ENCODE measurements around the gene SCNM1.
"Not testable (repeated sequence)": the region's sequence is repeated elsewhere in the genome, so short reads cannot be mapped to it uniquely, and the experiment has no call there.

SCNM1 gene

GRCh38 chr1:151187205-151187604 lies 21.3 kb downstream of the SCNM1 start:
- intact Hi-C loops (cut with DNase I): no loop called here
- no peak for DNase-seq

- intact Hi-C loops (cut with DNase I): not testable (repeated sequence)
Observed at GRCh38 chr1:151188667-151189066, 22.7 kb downstream of the SCNM1 start.

GRCh38 chr1:151189637-151190445 lies 23.9 kb downstream of the SCNM1 start, which contains the start of gene VPS72:
Gene VPS72, minus strand, starts transcription at chr1:151190197. Its CDS starts 76 bp downstream, at chr1:151190121.
- DNase-seq: peak; percentile 76 to 98 (median 86)
- intact Hi-C loops (cut with DNase I): no loop called here

More at GRCh38 chr1:151188667-151189066, 22.7 kb downstream of the SCNM1 start:
- not testable (repeated sequence) for DNase-seq

GRCh38 chr1:151192047-151192446 lies 26.1 kb downstream of the SCNM1 start:
- no peak for DNase-seq
- intact Hi-C loops (cut with DNase I): no loop called here

- intact Hi-C loops (cut with DNase I): no loop called here
- DNase-seq: no peak
Observed at GRCh38 chr1:151193304-151193703, 27.4 kb downstream of the SCNM1 start.

- no peak for DNase-seq
- intact Hi-C loops (cut with DNase I): no loop called here
Observed at GRCh38 chr1:151193856-151194255, 27.9 kb downstream of the SCNM1 start.

- intact Hi-C loops (cut with DNase I): loop anchor here (5.0 kb wide), 2 partner anchors 147 to 202 kb away; partner anchors contain the start of gene PSMB4
- DNase-seq: not testable (repeated sequence)
Observed at GRCh38 chr1:151194894-151195594, 29.1 kb downstream of the SCNM1 start.

- intact Hi-C loops (cut with DNase I): loop anchor here (1.0 to 5.0 kb wide), 3 partner anchors 55 to 201 kb away; partner anchors contain the start of gene PSMB4
- peak in 5 of 10 donors; percentile 35 to 61 (median 50) for DNase-seq
Observed at GRCh38 chr1:151196292-151196800, 30.4 kb downstream of the SCNM1 start.

- intact Hi-C loops (cut with DNase I): loop anchor here (5.0 kb wide), 2 partner anchors 144 to 199 kb away; partner anchors contain the start of gene PSMB4
- DNase-seq: no peak
Observed at GRCh38 chr1:151197863-151198253, 31.9 kb downstream of the SCNM1 start.

- intact Hi-C loops (cut with DNase I): loop anchor here (5.0 kb wide), 2 partner anchors 144 to 199 kb away; partner anchors contain the start of gene PSMB4
- peak; percentile 96 to 100 (median 99) for DNase-seq
Observed at GRCh38 chr1:151198254-151199127, 32.5 kb downstream of the SCNM1 start, which contains the start of gene PIP5K1A. Gene PIP5K1A, plus strand, starts transcription at chr1:151198552. Its CDS starts 445 bp downstream, at chr1:151198997.

- no peak for DNase-seq
Observed at GRCh38 chr1:151199873-151200581, 34.1 kb downstream of the SCNM1 start.

GRCh38 chr1:151205381-151205965 lies 39.5 kb downstream of the SCNM1 start:
- DNase-seq; intact Hi-C loops (cut with DNase I): not testable (repeated sequence)

More at GRCh38 chr1:151199873-151200581, 34.1 kb downstream of the SCNM1 start:
- intact Hi-C loops (cut with DNase I): loop anchor here (5.0 kb wide), 2 partner anchors 142 to 197 kb away; partner anchors contain the start of gene PSMB4

- intact Hi-C loops (cut with DNase I): no loop called here
Observed at GRCh38 chr1:151210830-151211229, 44.9 kb downstream of the SCNM1 start.

GRCh38 chr1:151211972-151212705 lies 46.2 kb downstream of the SCNM1 start:
- intact Hi-C loops (cut with DNase I): no loop called here
- no peak for DNase-seq

More at GRCh38 chr1:151210830-151211229, 44.9 kb downstream of the SCNM1 start:
- DNase-seq: no peak

- intact Hi-C loops (cut with DNase I): no loop called here
Observed at GRCh38 chr1:151213560-151213959, 47.6 kb downstream of the SCNM1 start.

More at GRCh38 chr1:151213560-151213959, 47.6 kb downstream of the SCNM1 start:
- no peak for DNase-seq

Measured in posterior cingulate gyrus (tissue), 11 donors.